Endothelial cell of umbilical vein (primary cell): Measurements from ENCODE around the gene SLC25A45. TPM values are rescaled to one million over a fixed set of nuclear protein-coding genes. Genes with fewer than 3 reads are reported as not detected.

Source experiments
- BruUV-seq: library from RNA; stranded (reverse); fragments of 400-500 nt; replicated peaks from 2 replicates; lab custom pipeline; 2021; lab: Mats Ljungman, UMichigan
- CTCF ChIA-PET: fragments of 300-600, 350-600 bp; sonication (Branson Sonifier 250); formaldehyde crosslinking; loops from one replicate; lab custom pipeline; 2021; ENCODE audit warnings: antibody characterized with exemption, inconsistent platforms; lab: Charles Lee
- POLR2A ChIA-PET: fragments of 300-600, 350-600 bp; sonication (Branson Sonifier 250); formaldehyde crosslinking; loops from one replicate; lab custom pipeline; 2021; ENCODE audit warnings: antibody characterized with exemption, inconsistent platforms; lab: Charles Lee
- DNase-seq: peaks from one replicate; pipeline ENCODE4 v3.0.0-alpha.2; 2011; ENCODE audit warnings: low read depth, low spot score
- FAIRE-seq: peaks from 2 replicates; lab custom pipeline; 2011; peaks lifted over from hg19 to GRCh38; lab: Jason Lieb, UNC
- H2AFZ ChIP-seq: 2 replicates; pipeline ENCODE4 v1.6.0; 2012; ENCODE audit warnings: low read depth, low read length, control low read depth, inconsistent platforms
- H3K27ac ChIP-seq: 2 replicates; pipeline ENCODE4 v1.5.1; 2011; ENCODE audit warnings: low read depth, mild to moderate bottlenecking, control low read depth, low read length, moderate library complexity; ENCODE audit not compliant: insufficient read depth
- H3K27me3 ChIP-seq, 2 experiments: 2 replicates each; pipeline versions ENCODE4 v1.6.0 to v1.6.1; 2011; ENCODE audit warnings: low read length in 2 of 2, mixed read lengths in 1 of 2; ENCODE audit not compliant: control insufficient read depth in 2 of 2, insufficient read depth in 2 of 2
- H3K36me3 ChIP-seq, 2 experiments: 2 replicates in 1 of 2; 3 replicates in 1 of 2; pipeline ENCODE4 v1.5.1; 2011; ENCODE audit warnings: low read length in 2 of 2, mild to moderate bottlenecking in 1 of 2, moderate library complexity in 1 of 2; ENCODE audit not compliant: control insufficient read depth in 2 of 2, insufficient read depth in 2 of 2; ENCODE audit errors: extremely low read depth in 1 of 2
- H3K4me1 ChIP-seq: 3 replicates; pipeline ENCODE4 v1.5.1; 2011; ENCODE audit warnings: mild to moderate bottlenecking, low read length; ENCODE audit not compliant: control insufficient read depth, insufficient read depth; ENCODE audit errors: extremely low read depth
- H3K4me2 ChIP-seq: 2 replicates; pipeline ENCODE4 v1.6.1; 2011; ENCODE audit warnings: low read length, control low read depth, mixed read lengths; ENCODE audit not compliant: insufficient read depth
- H3K4me3 ChIP-seq, 3 experiments: fragments of 200-600 bp in 1 of 3; sonication (generic), shearing (Covaris generic) in 1 of 3; replicated peaks in 1 of 3; 2 replicates each; pipeline ENCODE4 v1.5.1; 2011 to 2016; ENCODE audit warnings: control low read depth in 3 of 3, low read length in 3 of 3, mild to moderate bottlenecking in 2 of 3, inconsistent platforms in 1 of 3, low read depth in 1 of 3, moderate library complexity in 1 of 3; ENCODE audit not compliant: insufficient read depth in 1 of 3
- H3K79me2 ChIP-seq: 2 replicates; pipeline ENCODE4 v1.6.0; 2012; ENCODE audit warnings: low read length, inconsistent platforms; ENCODE audit not compliant: control insufficient read depth, insufficient read depth
- H3K9ac ChIP-seq: replicated peaks from 2 replicates; pipeline ENCODE3; 2011; ENCODE audit warnings: low read length, control low read depth; ENCODE audit not compliant: insufficient read depth; ENCODE audit errors: extremely low read depth
- H3K9me1 ChIP-seq: replicated peaks from 3 replicates; pipeline ENCODE4 v1.6.0; 2011; ENCODE audit warnings: mild to moderate bottlenecking, low read length; ENCODE audit not compliant: control insufficient read depth, insufficient read depth; ENCODE audit errors: extremely low read depth
- H3K9me3 ChIP-seq: replicated peaks from 2 replicates; pipeline ENCODE4 v1.5.1; 2012; ENCODE audit warnings: low read length, inconsistent platforms; ENCODE audit not compliant: control insufficient read depth, insufficient read depth
- H4K20me1 ChIP-seq: replicated peaks from 2 replicates; pipeline ENCODE3; 2011; ENCODE audit warnings: mild to moderate bottlenecking, low read length; ENCODE audit not compliant: control insufficient read depth, insufficient read depth; ENCODE audit errors: extremely low read depth
- EZH2 ChIP-seq: IDR thresholded peaks from 2 replicates; pipeline ENCODE4 v1.6.1; 2012; ENCODE audit warnings: borderline replicate concordance, low read depth, mild to moderate bottlenecking, moderate library complexity, low read length, inconsistent platforms; ENCODE audit not compliant: severe bottlenecking
- FOS ChIP-seq: IDR thresholded peaks from 2 replicates; pipeline ENCODE4 v1.6.1; 2011; ENCODE audit warnings: mild to moderate bottlenecking, low read length, moderate library complexity, borderline replicate concordance; ENCODE audit not compliant: insufficient read depth
- GATA2 ChIP-seq: IDR thresholded peaks from 2 replicates; pipeline ENCODE4 v1.7.0; 2011; ENCODE audit warnings: low read depth, mild to moderate bottlenecking, moderate library complexity, mixed read lengths, low read length; ENCODE audit not compliant: insufficient read length, insufficient read depth
- MAX ChIP-seq: IDR thresholded peaks from 2 replicates; pipeline ENCODE4 v1.6.1; 2011; ENCODE audit not compliant: insufficient read depth, insufficient read length
- MYC ChIP-seq: IDR thresholded peaks from one replicate; pipeline ENCODE4 v1.6.1; 2011; ENCODE audit warnings: mild to moderate bottlenecking, low read depth, low read length
- POLR2AphosphoS5 ChIP-seq: IDR thresholded peaks from 2 replicates; pipeline ENCODE4 v1.6.1; 2012; ENCODE audit warnings: low read depth, mild to moderate bottlenecking, control low read depth, low read length, moderate library complexity; ENCODE audit not compliant: insufficient read depth
- dilution Hi-C: fragments of 300-500 bp; cut with MboI; formaldehyde crosslinking; loops from one replicate; pipeline ENCODE4 v1.15.0; 2019; ENCODE audit warnings: low sequenced_read_pairs; ENCODE audit not compliant: extremely low pct_ligation_motif_present
- intact Hi-C: fragments of 100-400 bp; cut with micrococcal nuclease; formaldehyde crosslinking; loops from one replicate; pipeline ENCODE4 v1.10.0; 2022
- polyA plus RNA-seq, 4 experiments: library from polyadenylated mRNA; depleted of rRNA in 3 of 4; stranded (reverse) in 3 of 4; unstranded in 1 of 4; fragments of >200 nt; gene quantifications; 2 replicates each; pipeline versions ENCODE4 v1.2.1 to v1.2.3, GENCODE V29; 2011 to 2012; ENCODE audit warnings: missing spikeins in 1 of 4
- total RNA-seq: library from RNA; stranded (reverse); gene quantifications from 2 replicates; pipeline ENCODE4 v1.2.3, GENCODE V29; 2021

Gene SLC25A45
- total and polyA plus RNA-seq, 2 donors (not counting 3 experiments of a cell fraction or from before 2014, with no cell fraction given): 1.2 to 3.1 TPM

GRCh38 chr11:65415499-65416340 lies 33.3 kb upstream of the SLC25A45 start:
- intact Hi-C loops (loop anchor here (1.0 to 10.0 kb wide), 3 partner anchors 15 to 95 kb away; no protein-coding TSS in a partner anchor), dilution Hi-C loops (no loop called here)
- peak overlapping the region; percentile 22 for H2AFZ ChIP-seq
- H3K4me1 ChIP-seq: peaks cover 45% of the 10 kb centered on the region
- no peaks in the 10 kb centered on the region for H3K9me1 ChIP-seq
- H3K36me3 ChIP-seq: peaks cover 6 to 21% of the 10 kb centered on the region in 2 experiments
- peaks cover 22% of the 10 kb centered on the region for H3K79me2 ChIP-seq
- no peak overlapping the region for H3K27ac ChIP-seq
- no TSS peak for BruUV-seq
- H3K4me2 ChIP-seq: peak overlapping the region; percentile 35
- no peaks in the 10 kb centered on the region for H4K20me1 ChIP-seq
- H3K9me3 ChIP-seq: no peaks in the 10 kb centered on the region
- TF ChIP-seq POLR2AphosphoS5 (peak; percentile 42), MAX (no peak), MYC (no peak), EZH2 (no peak), FOS (no peak), GATA2 (no peak)
- no peak overlapping the region for H3K4me3 ChIP-seq
- FAIRE-seq: no peak
- ChIA-PET CTCF (interaction anchor here (0.6 to 4.8 kb wide), 31 partner anchors 9 to 141 kb away, joined by 3 to 105 read pairs (median 5); partner anchors contain the start of gene SLC25A45), POLR2A (interaction anchor here (0.6 to 10.0 kb wide), 4 partner anchors 9 to 91 kb away, joined by 3 to 127 read pairs (median 19); partner anchors contain the start of gene MALAT1)
- no peak overlapping the region for H3K9ac ChIP-seq
- no peaks in the 10 kb centered on the region for H3K27me3 ChIP-seq
- DNase-seq: no peak
